RWPE1 (cell line): ENCODE data around the gene ACTRT2.

ENCODE experiments used
- CTCF ChIA-PET: fragments of 350-600 bp; sonication (Branson Sonifier 250); formaldehyde crosslinking; extraction: SDS; loops from one replicate; lab custom pipeline; 2021; lab: Yijun Ruan, JAX
- POLR2A ChIA-PET: fragments of 400-600 bp; formaldehyde crosslinking; extraction: SDS; loops from one replicate; lab custom pipeline; 2020; ENCODE audit warnings: antibody characterized with exemption; ENCODE audit not compliant: low non-redundant PET; lab: Yijun Ruan, JAX
- DNase-seq: peaks from one replicate; pipeline ENCODE4 v3.0.0; 2012; ENCODE audit warnings: low spot score
- H3K27ac ChIP-seq: fragments of 450-650 bp; 2 replicates; pipeline ENCODE4 v1.5.1; 2017
- CTCF ChIP-seq: fragments of 450-650 bp; conservative IDR thresholded peaks from 2 replicates; pipeline ENCODE4 v1.5.1; 2017; ENCODE audit warnings: low read depth, mild to moderate bottlenecking

ACTRT2 gene

GRCh38 chr1:2980073-2980791, 41.0 kb upstream of the ACTRT2 start:
- no peak for DNase-seq
- ChIA-PET CTCF (no interaction called here), POLR2A (interaction anchor here (0.7 kb wide), 1 partner anchor 90 kb away, joined by 13 read pairs; no protein-coding TSS in a partner anchor)
- no peak overlapping the region for H3K27ac ChIP-seq
- no peak for TF ChIP-seq CTCF

GRCh38 chr1:2980849-2981248, 40.4 kb upstream of the ACTRT2 start:
- no peak for DNase-seq
- ChIA-PET CTCF (no interaction called here), POLR2A (interaction anchor here (0.7 kb wide), 1 partner anchor 89 kb away, joined by 13 read pairs; no protein-coding TSS in a partner anchor)
- TF ChIP-seq CTCF, result no peak
- no peak overlapping the region for H3K27ac ChIP-seq

- CTCF ChIA-PET, result no interaction called here
- no peak overlapping the region for H3K27ac ChIP-seq
Observed at GRCh38 chr1:2981388-2981787, 39.9 kb upstream of the ACTRT2 start.

GRCh38 chr1:2981981-2982614, 39.2 kb upstream of the ACTRT2 start:
- DNase-seq, result no peak
- ChIA-PET POLR2A (no interaction called here), CTCF (no interaction called here)
- no peak for TF ChIP-seq CTCF
- H3K27ac ChIP-seq, result no peak overlapping the region

More at GRCh38 chr1:2981388-2981787, 39.9 kb upstream of the ACTRT2 start:
- no peak for DNase-seq
- no peak for TF ChIP-seq CTCF
- POLR2A ChIA-PET, result interaction anchor here (0.7 kb wide), 1 partner anchor 89 kb away, joined by 13 read pairs; no protein-coding TSS in a partner anchor

- POLR2A ChIA-PET, result interaction anchor here (0.6 kb wide), 1 partner anchor 774 kb away, joined by 3 read pairs; no protein-coding TSS in a partner anchor
- DNase-seq, result no peak
- no peak for TF ChIP-seq CTCF
- CTCF ChIA-PET, result no interaction called here
- no peak overlapping the region for H3K27ac ChIP-seq
Observed at GRCh38 chr1:2982615-2983318, 38.5 kb upstream of the ACTRT2 start.

- ChIA-PET CTCF (no interaction called here), POLR2A (interaction anchor here (0.6 kb wide), 1 partner anchor 774 kb away, joined by 3 read pairs; no protein-coding TSS in a partner anchor)
- no peak for DNase-seq
- H3K27ac ChIP-seq, result no peak overlapping the region
- TF ChIP-seq CTCF, result no peak
Observed at GRCh38 chr1:2983319-2983705, 38.0 kb upstream of the ACTRT2 start.
